HepG2 (cell line): ENCODE data around the gene CRYBA1. TPM values are rescaled to one million over a fixed set of nuclear protein-coding genes. Genes with fewer than 3 reads are reported as not detected.

Experiments used
- ATAC-seq: fragments of 200-7000 bp; cut with Tn5 transposase; 3 replicates; pipeline ENCODE4 v1.9.1; 2020; ENCODE audit warnings: mild to moderate bottlenecking, moderate library complexity
- BruUV-seq: library from RNA; stranded (reverse); fragments of 400-500 nt; replicated peaks from 2 replicates; lab custom pipeline; 2021; lab: Mats Ljungman, UMichigan
- CTCF ChIA-PET: fragments of 300-600 bp; formaldehyde crosslinking; extraction: SDS; loops from one replicate; lab custom pipeline; 2021; ENCODE audit warnings: low total read pairs, inconsistent platforms, low intra/inter-chr PET ratio; lab: Yijun Ruan, JAX
- POLR2A ChIA-PET: fragments of 350-600 bp; sonication (Branson Sonifier 250); formaldehyde crosslinking; loops from one replicate; lab custom pipeline; 2020; ENCODE audit warnings: antibody characterized with exemption, inconsistent platforms; lab: Yijun Ruan, JAX
- DNase-seq: peaks from one replicate; pipeline ENCODE4 v3.0.0-alpha.2; 2015; ENCODE audit warnings: low spot score
- FAIRE-seq: peaks from 3 replicates; lab custom pipeline; 2011; peaks lifted over from hg19 to GRCh38; lab: Jason Lieb, UNC
- H2AFZ ChIP-seq: one replicate; pipeline ENCODE4 v1.6.1; 2011; ENCODE audit warnings: low read length, inconsistent platforms
- H3K27ac ChIP-seq: fragments of 300-600 bp; 3 replicates; pipeline ENCODE4 v1.8.0; 2011; ENCODE audit warnings: mixed run types, mild to moderate bottlenecking, mixed read lengths, low read length, inconsistent platforms; ENCODE audit not compliant: insufficient read depth; ENCODE audit errors: extremely low read length
- H3K27me3 ChIP-seq, 2 experiments: fragments of 200-600 bp in 1 of 2; 2 replicates in 1 of 2; 3 replicates in 1 of 2; pipeline versions ENCODE4 v1.6.0 to v1.8.0; 2011; ENCODE audit warnings: low read length in 2 of 2, mild to moderate bottlenecking in 2 of 2, moderate library complexity in 2 of 2, inconsistent platforms in 1 of 2; ENCODE audit not compliant: insufficient read depth in 2 of 2, control insufficient read depth in 1 of 2
- H3K36me3 ChIP-seq, 2 experiments: fragments of 200-600 bp in 1 of 2; replicated peaks in 1 of 2; 2 replicates in 1 of 2; 3 replicates in 1 of 2; pipeline versions ENCODE4 v1.5.1 to v1.8.0; 2011; ENCODE audit warnings: low read length in 2 of 2, inconsistent platforms in 1 of 2; ENCODE audit not compliant: insufficient read depth in 2 of 2, control insufficient read depth in 1 of 2
- H3K4me1 ChIP-seq: 2 replicates; pipeline ENCODE4 v1.5.1; 2012; ENCODE audit warnings: low read length, inconsistent platforms; ENCODE audit not compliant: insufficient read depth
- H3K4me2 ChIP-seq: 2 replicates; pipeline ENCODE4 v1.6.0; 2011; ENCODE audit warnings: low read depth, low read length, inconsistent platforms
- H3K4me3 ChIP-seq, 3 experiments: fragments of 200-600 bp in 1 of 3; sonication (generic), shearing (Covaris generic) in 1 of 3; replicated peaks in 1 of 3; 2 replicates each; pipeline ENCODE4 v1.5.1; 2011 to 2016; ENCODE audit warnings: low read length in 3 of 3, inconsistent platforms in 2 of 3, low read depth in 2 of 3, mild to moderate bottlenecking in 2 of 3, control low read depth in 1 of 3, mixed read lengths in 1 of 3; ENCODE audit not compliant: insufficient read depth in 1 of 3
- H3K79me2 ChIP-seq: one replicate; pipeline ENCODE4 v1.6.1; 2011; ENCODE audit warnings: low read length, inconsistent platforms; ENCODE audit not compliant: insufficient read depth
- H3K9ac ChIP-seq: 2 replicates; pipeline ENCODE4 v1.6.0; 2011; ENCODE audit warnings: mild to moderate bottlenecking, low read depth, low read length, inconsistent platforms; ENCODE audit not compliant: insufficient read depth
- H3K9me3 ChIP-seq: 2 replicates; pipeline ENCODE4 v1.5.1; 2012; ENCODE audit warnings: mild to moderate bottlenecking, low read length
- H4K20me1 ChIP-seq: 2 replicates; pipeline ENCODE4 v1.6.0; 2011; ENCODE audit warnings: inconsistent platforms, mild to moderate bottlenecking, low read length, moderate library complexity; ENCODE audit not compliant: insufficient read depth
- ELF1 ChIP-seq: sonication (generic); formaldehyde crosslinking; IDR thresholded peaks from 2 replicates; pipeline ENCODE4 v1.4.0; 2020; ENCODE audit warnings: missing genetic modification reagents
- GFI1 ChIP-seq: sonication (generic); formaldehyde crosslinking; IDR thresholded peaks from 2 replicates; pipeline ENCODE4 v1.5.0; 2020; ENCODE audit warnings: missing genetic modification reagents, mild to moderate bottlenecking, borderline replicate concordance
- KLF15 ChIP-seq: sonication (generic); formaldehyde crosslinking; IDR thresholded peaks from 2 replicates; pipeline ENCODE4 v1.8.1; 2023; ENCODE audit warnings: borderline replicate concordance, mild to moderate bottlenecking, inconsistent platforms, missing genetic modification reagents, mixed read lengths
- MAF1 ChIP-seq: sonication (generic); formaldehyde crosslinking; IDR thresholded peaks from 2 replicates; pipeline ENCODE4 v1.5.0; 2020; ENCODE audit warnings: missing genetic modification reagents, borderline replicate concordance
- MEIS2 ChIP-seq: sonication (generic); formaldehyde crosslinking; IDR thresholded peaks from 2 replicates; pipeline ENCODE4 v1.9.0; 2021; ENCODE audit warnings: mild to moderate bottlenecking, missing genetic modification reagents
- MLLT10 ChIP-seq: sonication (generic); formaldehyde crosslinking; IDR thresholded peaks from 2 replicates; pipeline ENCODE4 v1.4.0; 2020; ENCODE audit warnings: missing genetic modification reagents
- NFYC ChIP-seq: IDR thresholded peaks from 2 replicates; pipeline ENCODE4 v1.6.1; 2016; ENCODE audit warnings: missing genetic modification reagents, missing compliant biosample characterization
- SIN3A ChIP-seq: IDR thresholded peaks from 2 replicates; pipeline ENCODE4 v1.6.1; 2011; ENCODE audit warnings: low read depth, mild to moderate bottlenecking, control low read depth, low read length, borderline replicate concordance
- ZNF234 ChIP-seq: sonication (generic); formaldehyde crosslinking; conservative IDR thresholded peaks from 2 replicates; pipeline ENCODE4 v1.5.1; 2020; ENCODE audit warnings: mild to moderate bottlenecking, missing genetic modification reagents
- ZNF263 ChIP-seq: sonication (generic); formaldehyde crosslinking; IDR thresholded peaks from 2 replicates; pipeline ENCODE4 v1.4.0; 2020; ENCODE audit warnings: missing genetic modification reagents
- ZNF430 ChIP-seq: sonication (generic); formaldehyde crosslinking; IDR thresholded peaks from 2 replicates; pipeline ENCODE4 v1.9.0; 2021; ENCODE audit warnings: mild to moderate bottlenecking, missing genetic modification reagents
- ZNF503 ChIP-seq: sonication (generic); formaldehyde crosslinking; IDR thresholded peaks from 2 replicates; pipeline ENCODE4 v1.4.0; 2020; ENCODE audit warnings: missing genetic modification reagents
- ZNF513 ChIP-seq: sonication (generic); formaldehyde crosslinking; conservative IDR thresholded peaks from 2 replicates; pipeline ENCODE4 v1.5.0; 2020; ENCODE audit warnings: missing genetic modification reagents
- ZNF670 ChIP-seq: sonication (generic); formaldehyde crosslinking; IDR thresholded peaks from 2 replicates; pipeline ENCODE4 v1.8.0; 2022; ENCODE audit warnings: mild to moderate bottlenecking, missing genetic modification reagents, borderline replicate concordance
- ZNF674 ChIP-seq: sonication (generic); formaldehyde crosslinking; IDR thresholded peaks from 2 replicates; pipeline ENCODE4 v1.5.0; 2020; ENCODE audit warnings: low read depth, mild to moderate bottlenecking, missing genetic modification reagents
- ZNF710 ChIP-seq: sonication (generic); formaldehyde crosslinking; IDR thresholded peaks from 2 replicates; pipeline ENCODE4 v1.5.0; 2020; ENCODE audit warnings: mild to moderate bottlenecking, missing genetic modification reagents, borderline replicate concordance
- ZNF746 ChIP-seq: sonication (generic); formaldehyde crosslinking; IDR thresholded peaks from 2 replicates; pipeline ENCODE4 v1.8.0; 2022; ENCODE audit warnings: mild to moderate bottlenecking, missing genetic modification reagents
- ZSCAN30 ChIP-seq: sonication (generic); formaldehyde crosslinking; IDR thresholded peaks from 2 replicates; pipeline ENCODE4 v1.5.0; 2020; ENCODE audit warnings: mild to moderate bottlenecking, missing genetic modification reagents
- WGBS: methylation state at CpG from one replicate; pipeline ENCODE4 v1.1.6; 2017; ENCODE audit warnings: low lambda C conversion rate; 5-methylcytosine and 5-hydroxymethylcytosine counted together
- in situ Hi-C: cut with HindIII; loops from 2 replicates; pipeline ENCODE4 v1.10.0; 2017; ENCODE audit warnings: low pct_unique_long_range_greater_than_20kb; ENCODE audit not compliant: extremely low pct_ligation_motif_present
- intact Hi-C: fragments of 100-400 bp; cut with micrococcal nuclease; formaldehyde crosslinking; loops from one replicate; pipeline ENCODE4 v1.10.0; 2022; ENCODE audit not compliant: unreplicated experiment
- polyA plus RNA-seq, 8 experiments: library from polyadenylated mRNA; depleted of rRNA in 3 of 8; stranded (reverse) in 7 of 8; unstranded in 1 of 8; fragments of >200 nt; fragmentation: Illumina TruSeq in 4 of 8; extraction: Trizol in 4 of 8; gene quantifications; 2 replicates each; pipeline versions ENCODE4 v1.2.1 to v1.2.3, GENCODE V29; 2011 to 2016; ENCODE audit warnings: low read depth in 4 of 8, missing spikeins in 1 of 8, mixed read lengths in 1 of 8; ENCODE audit not compliant: insufficient read depth in 1 of 8
- total RNA-seq, 5 experiments: library from RNA; depleted of rRNA; stranded (reverse); fragments of >200 nt; fragmentation: Illumina TruSeq; extraction: Trizol; gene quantifications; 2 replicates each; pipeline ENCODE4 v1.2.3, GENCODE V29; 2016; ENCODE audit warnings: low read depth in 1 of 5

Gene CRYBA1
- total and polyA plus RNA-seq, 2 of the 13 experiments (the other 11 are each of a cell fraction or from before 2014, with no cell fraction given), result not detected

- H3K27ac ChIP-seq, result no peak overlapping the region
- DNase-seq, result no peak
Measured at GRCh38 chr17:29245401-29245800, 1.3 kb upstream of the CRYBA1 start.

GRCh38 chr17:29247219-29247618 is 560 bp downstream of the CRYBA1 start:
- no peak overlapping the region for H3K27ac ChIP-seq
- in situ Hi-C loops (no loop called here), intact Hi-C loops (no loop called here)
- no peak for FAIRE-seq
- no peak overlapping the region for H3K4me2 ChIP-seq
- H3K4me1 ChIP-seq, result no peaks in the 10 kb centered on the region
- no peak overlapping the region for H3K4me3 ChIP-seq
- ATAC-seq, result no peak
- WGBS, result 45% methylated on average over 2 of the region's 2 CpGs
- no peaks in the 10 kb centered on the region for H3K27me3 ChIP-seq
- H3K9ac ChIP-seq, result no peak overlapping the region
- no peaks in the 10 kb centered on the region for H4K20me1 ChIP-seq
- H3K79me2 ChIP-seq, result no peaks in the 10 kb centered on the region
- no peaks in the 10 kb centered on the region for H3K36me3 ChIP-seq
- CTCF ChIA-PET, result no interaction called here
- no TSS peak for BruUV-seq
- H2AFZ ChIP-seq, result no peak overlapping the region
- H3K9me3 ChIP-seq, result no peaks in the 10 kb centered on the region
- no peak for DNase-seq
- POLR2A ChIA-PET, result no interaction called here
- TF ChIP-seq ZSCAN30 (CRISPR knock-in tag) (no peak), ZNF710 (no peak), KLF15 (CRISPR knock-in tag) (no peak), ZNF263 (CRISPR knock-in tag) (no peak), ZNF503 (CRISPR knock-in tag) (no peak), ZNF670 (CRISPR knock-in tag) (no peak)

More at GRCh38 chr17:29245401-29245800, 1.3 kb upstream of the CRYBA1 start:
- Histone ChIP-seq H3K9ac (no peak overlapping the region), H2AFZ (no peak overlapping the region), H4K20me1 (no peaks in the 10 kb centered on the region), H3K36me3 (no peaks in the 10 kb centered on the region), H3K79me2 (no peaks in the 10 kb centered on the region), H3K4me1 (peaks cover 13% of the 10 kb centered on the region), H3K27me3 (no peaks in the 10 kb centered on the region), H3K4me3 (no peak overlapping the region), H3K9me3 (no peaks in the 10 kb centered on the region), H3K4me2 (no peak overlapping the region)
- no TSS peak for BruUV-seq
- POLR2A ChIA-PET, result no interaction called here
- CTCF ChIA-PET, result no interaction called here
- ATAC-seq (no peak), FAIRE-seq (no peak)
- WGBS, result 52% methylated on average over 6 of the region's 6 CpGs
- in situ Hi-C loops (no loop called here), intact Hi-C loops (no loop called here)
- TF ChIP-seq MLLT10 (no peak), ZNF674 (CRISPR knock-in tag) (no peak), ZNF513 (CRISPR knock-in tag) (no peak), NFYC (CRISPR knock-in tag) (no peak), ELF1 (CRISPR knock-in tag) (no peak), ZNF234 (no peak), ZNF746 (CRISPR knock-in tag) (no peak), MEIS2 (CRISPR knock-in tag) (no peak), MAF1 (CRISPR knock-in tag) (no peak), SIN3A (no peak), ZNF430 (no peak), GFI1 (CRISPR knock-in tag) (no peak)
